SK-N-SH (cell line): ENCODE measurements around the gene CIB4. TPM values are rescaled to one million over a fixed set of nuclear protein-coding genes. Genes with fewer than 3 reads are reported as not detected.
A peak's percentile ranks its signal among the peaks of the same experiment; 100 is the strongest.

ENCODE experiments used
- CTCF ChIA-PET: fragments of 300-600, 350-600 bp; formaldehyde crosslinking; extraction: SDS; loops from one replicate; lab custom pipeline; 2021; lab: Yijun Ruan, JAX
- POLR2A ChIA-PET: fragments of 350-600 bp; sonication (Branson Sonifier 250); formaldehyde crosslinking; extraction: SDS; loops from one replicate; lab custom pipeline; 2020; ENCODE audit warnings: antibody characterized with exemption, inconsistent platforms; lab: Yijun Ruan, JAX
- DNase-seq: peaks from one replicate; pipeline ENCODE4 v3.0.0; 2012
- H2AFZ ChIP-seq: fragments of 200-600 bp; sonication (generic); 2 replicates; pipeline ENCODE4 v1.8.1; 2016; ENCODE audit warnings: antibody characterized with exemption, mild to moderate bottlenecking, low read depth
- H3F3A ChIP-seq: fragments of 200-600 bp; sonication (generic); replicated peaks from 2 replicates; pipeline ENCODE3; 2016; ENCODE audit warnings: antibody characterized with exemption, mild to moderate bottlenecking; ENCODE audit not compliant: insufficient read depth
- H3K27ac ChIP-seq, 2 experiments: fragments of 200-500 bp in 1 of 2; fragments of 200-600 bp in 1 of 2; sonication (Bioruptor generic) in 1 of 2; sonication (generic), shearing (Covaris generic) in 1 of 2; 2 replicates each; pipeline versions ENCODE4 v1.5.1 to v1.6.1; 2014 to 2016; ENCODE audit warnings: low read depth in 2 of 2, inconsistent platforms in 1 of 2, low read length in 1 of 2, mild to moderate bottlenecking in 1 of 2, mixed read lengths in 1 of 2
- H3K27me3 ChIP-seq: fragments of 200-600 bp; sonication (generic), shearing (Covaris generic); 2 replicates; pipeline ENCODE4 v1.6.1; 2016; ENCODE audit warnings: mixed run types; ENCODE audit not compliant: insufficient read depth
- H3K36me3 ChIP-seq, 2 experiments: fragments of 200-500 bp in 1 of 2; fragments of 200-600 bp in 1 of 2; sonication (Bioruptor generic) in 1 of 2; sonication (generic) in 1 of 2; replicated peaks in 1 of 2; 2 replicates each; pipeline versions ENCODE3 to v1.5.1; 2014 to 2016; ENCODE audit warnings: low read length in 1 of 2, mild to moderate bottlenecking in 1 of 2; ENCODE audit not compliant: insufficient read depth in 2 of 2, control insufficient read depth in 1 of 2
- H3K4me1 ChIP-seq, 2 experiments: fragments of 200-500 bp in 1 of 2; fragments of 200-600 bp in 1 of 2; sonication (Bioruptor generic) in 1 of 2; sonication (generic), shearing (Covaris generic) in 1 of 2; 2 replicates each; pipeline versions ENCODE4 v1.5.1 to v1.6.1; 2014 to 2016; ENCODE audit warnings: low read depth in 1 of 2, low read length in 1 of 2, mixed run types in 1 of 2; ENCODE audit not compliant: insufficient read depth in 2 of 2, control insufficient read depth in 1 of 2
- H3K4me2 ChIP-seq: fragments of 200-600 bp; sonication (generic), shearing (Covaris generic); 2 replicates; pipeline ENCODE4 v1.6.1; 2017; ENCODE audit warnings: mixed run types
- H3K4me3 ChIP-seq, 2 experiments: fragments of 200-500 bp in 1 of 2; fragments of 200-600 bp in 1 of 2; sonication (Bioruptor generic) in 1 of 2; sonication (generic), shearing (Covaris generic) in 1 of 2; 2 replicates each; pipeline versions ENCODE4 v1.5.1 to v1.8.1; 2014 to 2016; ENCODE audit warnings: low read depth in 2 of 2, inconsistent platforms in 1 of 2, low read length in 1 of 2, mild to moderate bottlenecking in 1 of 2, mixed read lengths in 1 of 2, moderate library complexity in 1 of 2
- H3K79me2 ChIP-seq: fragments of 200-600 bp; sonication (generic); 2 replicates; pipeline ENCODE4 v1.8.1; 2017; ENCODE audit warnings: mild to moderate bottlenecking; ENCODE audit not compliant: insufficient read depth
- H3K9ac ChIP-seq: fragments of 200-600 bp; sonication (generic); 2 replicates; pipeline ENCODE4 v1.6.1; 2017; ENCODE audit warnings: mixed run types
- H3K9me2 ChIP-seq: fragments of 200-600 bp; sonication (generic); 2 replicates; pipeline ENCODE4 v1.6.1; 2017; ENCODE audit warnings: mixed run types
- H3K9me3 ChIP-seq: fragments of 200-600 bp; sonication (generic); 2 replicates; pipeline ENCODE4 v1.6.1; 2017; ENCODE audit warnings: mixed run types, mild to moderate bottlenecking, moderate library complexity
- H4K20me1 ChIP-seq: fragments of 200-600 bp; sonication (generic); 2 replicates; pipeline ENCODE4 v1.6.1; 2017; ENCODE audit warnings: mild to moderate bottlenecking, mixed run types; ENCODE audit not compliant: insufficient read depth
- GABPA ChIP-seq: IDR thresholded peaks from 2 replicates; pipeline ENCODE4 v1.4.0; 2012; ENCODE audit warnings: low read depth, mild to moderate bottlenecking
- MXI1 ChIP-seq: IDR thresholded peaks from 2 replicates; pipeline ENCODE4 v1.6.1; 2012; ENCODE audit warnings: mild to moderate bottlenecking, low read depth, low read length, improper control_type of control experiment
- NFIC ChIP-seq: IDR thresholded peaks from 2 replicates; pipeline ENCODE4 v1.4.0; 2012; ENCODE audit warnings: borderline replicate concordance
- PBX3 ChIP-seq: IDR thresholded peaks from 2 replicates; pipeline ENCODE4; 2012
- RAD21 ChIP-seq: IDR thresholded peaks from 2 replicates; pipeline ENCODE4 v1.6.1; 2012; ENCODE audit warnings: mild to moderate bottlenecking, low read length
- RFX5 ChIP-seq: IDR thresholded peaks from 2 replicates; pipeline ENCODE4 v1.6.1; 2012; ENCODE audit warnings: mild to moderate bottlenecking, improper control_type of control experiment, low read length
- ZBTB33 ChIP-seq: IDR thresholded peaks from 2 replicates; pipeline ENCODE4 v1.4.0; 2012; ENCODE audit warnings: low read depth, borderline replicate concordance
- WGBS: methylation state at CpG from one replicate; pipeline ENCODE4 v1.1.6; 2017; ENCODE audit warnings: low lambda C conversion rate; 5-methylcytosine and 5-hydroxymethylcytosine counted together
- polyA plus RNA-seq, 3 experiments: library from polyadenylated mRNA; depleted of rRNA; stranded (reverse); fragments of >200 nt; gene quantifications; 2 replicates each; pipeline ENCODE4 v1.2.3, GENCODE V29; 2012

Gene CIB4
- polyA plus RNA-seq, 1 of the 3 experiments (the other 2 are of a cell fraction), result not detected

GRCh38 chr2:26614216-26615138 lies 26.7 kb downstream of the CIB4 start:
- H3F3A ChIP-seq, result no peaks in the 10 kb centered on the region
- DNase-seq, result peak; percentile 15
- H3K4me1 ChIP-seq, result peaks cover 0 to 40% of the 10 kb centered on the region in 2 experiments; a peak in 1 of 4 replicates

More at GRCh38 chr2:26614216-26615138, 26.7 kb downstream of the CIB4 start:
- ChIA-PET CTCF (interaction anchor here (0.6 to 18.4 kb wide), 8 partner anchors 9 to 226 kb away, joined by 3 to 944 read pairs (median 5); partner anchors contain the start of gene CIB4), POLR2A (no interaction called here)
- Histone ChIP-seq H3K79me2 (no peaks in the 10 kb centered on the region), H2AFZ (no peak overlapping the region), H3K9me2 (no peaks in the 10 kb centered on the region), H3K27me3 (peaks cover 58% of the 10 kb centered on the region), H3K4me2 (no peak overlapping the region), H3K27ac (no peak overlapping the region), H3K9me3 (no peaks in the 10 kb centered on the region), H4K20me1 (no peaks in the 10 kb centered on the region), H3K36me3 (no peaks in the 10 kb centered on the region), H3K9ac (no peak overlapping the region), H3K4me3 (no peak overlapping the region)
- TF ChIP-seq ZBTB33, result no peak
- no peak for TF ChIP-seq MXI1
- TF ChIP-seq RFX5, result no peak
- no peak for TF ChIP-seq GABPA
- TF ChIP-seq NFIC, result no peak
- TF ChIP-seq PBX3, result no peak
- no peak for TF ChIP-seq RAD21
- WGBS, result 74% methylated on average over 18 of the region's 18 CpGs
